ENCODE results near the gene TUSC2.
A peak's percentile ranks its signal among the peaks of the same experiment; 100 is the strongest.

TUSC2 gene

GRCh38 chr3:50354186-50354764, 26.3 kb upstream of the TUSC2 start:
- no peak for DNase-seq

GRCh38 chr3:50353245-50354004, 25.4 kb upstream of the TUSC2 start:
- DNase-seq = no peak

- no peak for DNase-seq
These were observed 24.8 kb upstream of the TUSC2 start for GRCh38 chr3:50352781-50353180.

GRCh38 chr3:50351323-50351697, 23.3 kb upstream of the TUSC2 start:
- DNase-seq = no peak

GRCh38 chr3:50350527-50351322, 22.7 kb upstream of the TUSC2 start, which contains the start of the genes CYB561D2 and NPRL2:
TSS of gene CYB561D2 (plus strand) at chr3:50350862. CDS start at chr3:50351434, 572 bp downstream.
TSS of gene NPRL2 (minus strand) at chr3:50350775. CDS start at chr3:50350652, 123 bp downstream.
- peak; percentile 99 for DNase-seq

GRCh38 chr3:50350213-50350526, 22.1 kb upstream of the TUSC2 start:
- no peak for DNase-seq

GRCh38 chr3:50347187-50347813, 19.3 kb upstream of the TUSC2 start:
- DNase-seq = peak; percentile 77

GRCh38 chr3:50345586-50346234, 17.7 kb upstream of the TUSC2 start, which contains the start of gene ZMYND10:
TSS of gene ZMYND10 (minus strand) at chr3:50345732. CDS start at chr3:50345579, 153 bp downstream.
- DNase-seq = no peak

GRCh38 chr3:50345008-50345407, 17.0 kb upstream of the TUSC2 start:
- no peak for DNase-seq

GRCh38 chr3:50342813-50343633, 15.0 kb upstream of the TUSC2 start:
- no peak for DNase-seq

- DNase-seq = no peak
These were observed 14.1 kb upstream of the TUSC2 start for GRCh38 chr3:50341996-50342650.

- DNase-seq = no peak
These were observed 13.5 kb upstream of the TUSC2 start for GRCh38 chr3:50341537-50341936.

GRCh38 chr3:50340448-50341329, 12.7 kb upstream of the TUSC2 start, which contains the start of gene RASSF1:
TSS of gene RASSF1 (minus strand) at chr3:50340836. CDS start at chr3:50340805, 31 bp downstream.
- no peak for DNase-seq

- DNase-seq = no peak
These were observed 12.1 kb upstream of the TUSC2 start for GRCh38 chr3:50340147-50340447.

- DNase-seq = no peak
These were observed 11.6 kb upstream of the TUSC2 start for GRCh38 chr3:50339485-50340146.

GRCh38 chr3:50338965-50339364, 10.9 kb upstream of the TUSC2 start:
- no peak for DNase-seq

GRCh38 chr3:50337175-50337861, 9.3 kb upstream of the TUSC2 start:
- DNase-seq = peak; percentile 100

GRCh38 chr3:50336452-50337174, 8.6 kb upstream of the TUSC2 start:
- peak; percentile 79 for DNase-seq
